Testis (tissue), 2 donors: ENCODE results near the gene MYO1E.

Experiments used
- POLR2A ChIP-seq: fragments of 450-650 bp; IDR thresholded peaks from one replicate; pipeline ENCODE4 v1.6.1; 2017; ENCODE audit warnings: antibody characterized with exemption, mild to moderate bottlenecking, moderate library complexity
- TF ChIP-seq, protein P1 (sequence below), 3 experiments: fragments of 450-650 bp in 2 of 3; fragments of 200-600 bp in 1 of 3; sonication (generic) in 1 of 3; IDR thresholded peaks; one replicate each; pipeline ENCODE4 v1.5.1; 2016 to 2019; ENCODE audit warnings: antibody characterized with exemption in 3 of 3, mild to moderate bottlenecking in 2 of 3, moderate library complexity in 1 of 3

- TF ChIP-seq, protein P1, sequence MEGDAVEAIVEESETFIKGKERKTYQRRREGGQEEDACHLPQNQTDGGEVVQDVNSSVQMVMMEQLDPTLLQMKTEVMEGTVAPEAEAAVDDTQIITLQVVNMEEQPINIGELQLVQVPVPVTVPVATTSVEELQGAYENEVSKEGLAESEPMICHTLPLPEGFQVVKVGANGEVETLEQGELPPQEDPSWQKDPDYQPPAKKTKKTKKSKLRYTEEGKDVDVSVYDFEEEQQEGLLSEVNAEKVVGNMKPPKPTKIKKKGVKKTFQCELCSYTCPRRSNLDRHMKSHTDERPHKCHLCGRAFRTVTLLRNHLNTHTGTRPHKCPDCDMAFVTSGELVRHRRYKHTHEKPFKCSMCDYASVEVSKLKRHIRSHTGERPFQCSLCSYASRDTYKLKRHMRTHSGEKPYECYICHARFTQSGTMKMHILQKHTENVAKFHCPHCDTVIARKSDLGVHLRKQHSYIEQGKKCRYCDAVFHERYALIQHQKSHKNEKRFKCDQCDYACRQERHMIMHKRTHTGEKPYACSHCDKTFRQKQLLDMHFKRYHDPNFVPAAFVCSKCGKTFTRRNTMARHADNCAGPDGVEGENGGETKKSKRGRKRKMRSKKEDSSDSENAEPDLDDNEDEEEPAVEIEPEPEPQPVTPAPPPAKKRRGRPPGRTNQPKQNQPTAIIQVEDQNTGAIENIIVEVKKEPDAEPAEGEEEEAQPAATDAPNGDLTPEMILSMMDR (IDR thresholded peaks at IDR 0.05), result no peak
- TF ChIP-seq POLR2A, result no peak
These were observed 24.0 kb upstream of the MYO1E start for GRCh38 chr15:59396679-59397078.
